SK-N-MC (cell line): ENCODE results near the gene ERFL.

ENCODE experiments used
- DNase-seq: peaks from one replicate; pipeline ENCODE4 v3.0.0-alpha.2; 2011; ENCODE audit warnings: low read depth, low spot score
- H3K27ac ChIP-seq: fragments of 200-600 bp; sonication (generic); 2 replicates; pipeline ENCODE4 v1.5.1; 2016; ENCODE audit warnings: mixed run types
- H3K36me3 ChIP-seq: fragments of 200-600 bp; sonication (generic); 2 replicates; pipeline ENCODE4 v1.6.1; 2017; ENCODE audit warnings: antibody characterized with exemption, low read length, mixed read lengths; ENCODE audit not compliant: insufficient read depth
- H3K4me3 ChIP-seq: fragments of 200-600 bp; sonication (generic); 2 replicates; pipeline ENCODE4 v1.5.1; 2016
- H3K9ac ChIP-seq: fragments of 200-600 bp; sonication (generic); 2 replicates; pipeline ENCODE4 v1.8.0; 2017; ENCODE audit warnings: mixed run types, mixed read lengths; ENCODE audit not compliant: insufficient read length
- H3K9me3 ChIP-seq: fragments of 200-600 bp; sonication (generic); 2 replicates; pipeline ENCODE4 v1.6.1; 2017; ENCODE audit warnings: low read depth, mild to moderate bottlenecking, antibody characterized with exemption, low read length, moderate library complexity, mixed read lengths
- EZH2 ChIP-seq: fragments of 200-600 bp; sonication (generic); IDR thresholded peaks from one replicate; pipeline ENCODE4 v1.6.1; 2017; ENCODE audit warnings: antibody characterized with exemption
- FOXP2 ChIP-seq: optimal IDR thresholded peaks from 2 replicates; pipeline ENCODE3; 2011; ENCODE audit warnings: mild to moderate bottlenecking, moderate library complexity; ENCODE audit not compliant: insufficient read depth; ENCODE audit errors: extremely low read length, control extremely low read depth
- POLR2AphosphoS5 ChIP-seq: IDR thresholded peaks from 2 replicates; pipeline ENCODE4 v1.6.1; 2012; ENCODE audit warnings: mild to moderate bottlenecking, low read depth, low read length, borderline replicate concordance

The ERFL gene

DNA sequence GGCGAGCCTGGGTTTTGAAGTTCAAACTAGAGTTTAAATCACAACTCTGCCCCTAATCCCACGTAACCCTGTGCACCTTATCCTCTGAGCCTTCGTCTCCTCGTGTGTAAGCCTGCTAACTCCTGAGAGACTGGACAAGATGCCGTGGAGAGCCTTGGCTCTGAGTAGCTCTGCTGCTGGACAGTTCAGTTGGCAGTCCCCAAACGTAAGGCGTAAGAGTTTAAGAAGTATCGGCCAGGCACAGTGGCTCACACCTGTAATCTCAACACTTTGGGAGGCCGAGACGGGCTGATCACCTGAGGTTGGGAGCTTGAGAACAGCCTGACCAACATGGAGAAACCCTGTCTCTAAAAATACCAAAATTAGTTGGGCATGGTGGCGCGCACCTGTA, 55.9 kb downstream of the ERFL start:
- no peak for DNase-seq
- Histone ChIP-seq H3K9me3 (no peaks in the 10 kb centered on the region), H3K27ac (peak overlapping the region; percentile 76), H3K4me3 (no peak overlapping the region), H3K36me3 (peaks cover 45% of the 10 kb centered on the region), H3K9ac (no peak overlapping the region)
- TF ChIP-seq EZH2 (no peak), POLR2AphosphoS5 (peak; percentile 66)

DNA sequence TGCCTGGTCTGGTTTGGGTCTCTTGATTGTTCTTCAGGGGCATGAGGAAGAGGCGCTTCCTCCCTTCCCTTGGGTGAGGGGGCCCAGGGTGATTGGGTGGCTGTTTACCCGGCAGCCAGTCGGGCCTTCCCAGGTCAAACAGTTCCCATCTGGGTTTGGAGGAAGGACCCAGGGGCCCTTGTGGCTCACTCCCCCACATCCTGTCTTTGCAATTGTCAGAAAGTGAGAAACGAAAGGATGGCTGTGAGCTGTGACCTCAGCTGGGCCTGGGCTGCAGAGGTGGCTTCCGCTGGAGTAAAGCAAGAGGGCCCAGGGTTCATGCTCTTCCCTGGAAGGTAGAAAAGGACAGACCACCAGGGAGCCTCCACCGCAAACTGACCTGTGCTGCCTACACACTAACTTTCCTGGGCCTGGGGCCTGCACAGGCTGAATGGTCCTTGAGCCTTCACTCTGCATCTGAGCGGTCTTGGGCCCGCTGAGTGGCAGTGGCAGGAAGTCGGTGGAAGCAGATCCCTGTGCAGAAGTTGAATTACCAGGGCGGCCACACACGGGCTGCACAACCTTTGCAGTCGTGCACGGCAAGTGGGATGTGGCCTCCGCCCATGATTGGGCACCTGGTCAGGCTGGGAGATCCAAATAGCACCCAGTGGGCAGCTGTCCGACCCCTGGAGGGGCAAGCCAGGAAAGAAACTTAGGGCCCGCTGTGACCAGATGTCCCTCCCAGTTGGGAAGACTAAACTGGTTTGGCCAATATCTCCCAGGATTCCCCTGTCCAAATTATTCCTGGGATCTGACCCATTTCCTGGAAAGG, 56.5 kb downstream of the ERFL start:
- DNase-seq = no peak
- H3K4me3 ChIP-seq = no peak overlapping the region
- H3K9ac ChIP-seq = no peak overlapping the region
- H3K36me3 ChIP-seq = peaks cover 51% of the 10 kb centered on the region
- TF ChIP-seq POLR2AphosphoS5 = no peak
- TF ChIP-seq EZH2 = no peak
- TF ChIP-seq FOXP2 = no peak
- H3K27ac ChIP-seq = peak overlapping the region; percentile 76
- H3K9me3 ChIP-seq = no peaks in the 10 kb centered on the region

DNA sequence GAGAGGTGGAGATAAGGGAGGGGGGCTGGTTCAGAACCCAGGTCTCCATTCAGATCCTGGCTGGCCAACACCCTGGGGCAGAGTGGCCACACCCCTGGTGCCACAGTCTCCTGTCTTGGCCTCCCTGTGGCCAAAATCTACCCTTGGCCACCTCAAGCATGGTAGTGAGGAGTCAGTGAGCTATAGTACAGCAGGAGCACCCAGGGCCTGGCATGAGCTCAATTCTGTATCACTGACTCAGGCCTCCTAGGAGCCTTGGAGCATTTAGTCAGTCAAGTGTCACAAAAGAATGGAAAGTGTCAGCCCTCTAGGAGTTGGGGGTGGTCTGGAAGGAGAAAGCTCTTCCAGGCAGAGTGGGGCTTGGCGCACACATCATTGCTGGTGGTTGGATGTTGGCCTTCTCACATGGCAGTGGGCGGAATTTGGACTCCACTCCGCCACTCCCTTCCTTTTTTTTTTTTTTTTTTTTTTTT, 57.8 kb downstream of the ERFL start:
- Histone ChIP-seq H3K9me3 (no peaks in the 10 kb centered on the region), H3K36me3 (peaks cover 60% of the 10 kb centered on the region), H3K27ac (0 out of 2 replicates have a peak overlapping the region, but pooled peaks have one; percentile 42), H3K4me3 (no peak overlapping the region), H3K9ac (no peak overlapping the region)
- DNase-seq = no peak
- TF ChIP-seq FOXP2 (no peak), POLR2AphosphoS5 (no peak), EZH2 (no peak)

DNA sequence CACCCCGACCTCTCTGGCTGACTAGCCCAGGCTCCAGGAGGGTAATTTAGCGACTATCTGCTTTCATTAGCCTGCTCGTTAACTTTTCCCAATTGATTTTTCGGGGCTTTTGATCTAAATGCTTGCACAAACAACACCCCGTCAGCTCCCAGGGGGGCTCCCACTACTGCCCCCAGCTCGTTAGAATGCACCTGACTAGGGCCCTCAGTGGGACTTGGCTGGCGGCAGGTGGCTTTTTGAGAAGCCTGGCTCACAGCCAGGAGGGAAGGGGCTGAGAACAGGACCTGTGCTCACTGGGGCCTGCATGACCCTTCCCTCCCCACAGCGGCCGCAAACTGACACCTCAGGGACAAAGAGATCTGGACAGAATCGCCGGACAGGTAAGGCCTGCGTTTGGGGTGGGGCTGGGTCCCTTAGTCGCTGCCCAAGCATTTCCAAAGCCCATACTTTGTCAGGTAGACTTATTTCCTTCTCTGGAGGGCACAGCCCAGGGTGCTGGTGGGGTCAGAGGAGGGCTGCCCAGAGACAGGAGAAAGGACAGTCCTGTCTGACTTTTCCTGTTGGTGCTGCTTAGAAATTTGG, 58.8 kb downstream of the ERFL start:
- Histone ChIP-seq H3K9ac (no peak overlapping the region), H3K36me3 (peaks cover 70% of the 10 kb centered on the region), H3K27ac (peak overlapping the region; percentile 78; the same call in 1 of the 2 replicates), H3K4me3 (no peak overlapping the region), H3K9me3 (no peaks in the 10 kb centered on the region)
- TF ChIP-seq FOXP2 (no peak), POLR2AphosphoS5 (no peak; the same call in 1 of the 2 replicates), EZH2 (no peak)
- DNase-seq = no peak

DNA sequence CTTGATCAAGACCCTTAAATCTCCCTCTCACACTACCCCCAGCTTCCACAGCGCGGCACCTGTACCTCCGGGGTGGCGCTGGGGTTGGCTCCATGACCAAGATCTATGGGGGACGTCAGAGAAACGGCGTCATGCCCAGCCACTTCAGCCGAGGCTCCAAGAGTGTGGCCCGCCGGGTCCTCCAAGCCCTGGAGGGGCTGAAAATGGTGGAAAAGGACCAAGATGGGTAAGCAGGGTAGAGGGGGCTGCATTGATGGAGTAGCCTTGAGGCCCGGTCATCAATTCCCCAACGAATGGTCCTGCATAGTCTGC, 59.3 kb downstream of the ERFL start:
- Histone ChIP-seq H3K9ac (no peak overlapping the region), H3K4me3 (no peak overlapping the region), H3K36me3 (peaks cover 75% of the 10 kb centered on the region), H3K9me3 (no peaks in the 10 kb centered on the region), H3K27ac (peak overlapping the region; percentile 78; the same call in 1 of the 2 replicates)
- no peak for DNase-seq
- TF ChIP-seq POLR2AphosphoS5 (no peak), FOXP2 (no peak), EZH2 (no peak)

DNA sequence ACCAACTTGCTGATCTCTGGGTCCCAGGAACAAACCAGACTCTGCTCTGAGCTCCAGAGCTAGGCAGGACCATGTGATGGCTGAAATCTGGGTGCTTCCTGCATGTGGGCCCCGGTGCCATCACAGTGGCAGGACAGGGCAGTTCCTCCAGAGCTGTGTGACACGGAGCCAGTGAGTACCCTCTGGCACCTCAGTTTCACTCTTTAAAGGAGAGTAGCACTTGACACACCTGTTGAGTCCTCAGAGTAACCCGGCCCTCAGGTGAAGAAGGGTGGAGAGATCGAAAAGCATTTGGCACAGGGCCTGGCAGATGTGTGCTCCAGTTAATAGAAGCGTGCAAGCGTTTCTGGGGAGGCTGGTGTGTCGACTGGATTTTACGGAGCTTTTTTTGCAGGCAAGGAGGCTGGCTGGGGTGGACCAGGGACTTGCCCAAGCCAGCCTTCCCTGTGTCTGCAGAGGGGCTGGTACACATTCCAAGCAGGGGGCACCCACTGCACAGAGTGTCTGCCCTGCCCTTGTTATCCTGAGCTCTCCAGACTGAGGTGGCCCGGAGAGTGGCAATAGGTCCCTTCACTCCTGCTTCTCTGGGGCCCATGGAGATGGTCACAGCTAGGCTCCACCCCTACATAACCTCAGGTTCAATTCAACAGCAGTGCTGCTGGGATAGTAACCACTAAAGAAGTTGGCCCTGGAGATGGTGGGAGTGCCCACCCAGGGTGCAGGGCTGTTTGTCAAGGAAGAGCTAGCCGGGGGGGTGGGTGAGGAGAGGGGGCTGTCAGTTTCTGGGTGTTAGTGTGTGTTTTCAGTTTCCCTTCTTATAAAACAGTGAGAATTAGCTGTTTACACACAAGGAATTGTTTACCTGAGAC, 59.9 kb downstream of the ERFL start:
- Histone ChIP-seq H3K9ac (no peak overlapping the region), H3K9me3 (no peaks in the 10 kb centered on the region), H3K27ac (peak overlapping the region; percentile 78), H3K36me3 (peaks cover 81% of the 10 kb centered on the region), H3K4me3 (no peak overlapping the region)
- no peak for DNase-seq
- TF ChIP-seq POLR2AphosphoS5 (no peak), EZH2 (no peak), FOXP2 (no peak)

DNA sequence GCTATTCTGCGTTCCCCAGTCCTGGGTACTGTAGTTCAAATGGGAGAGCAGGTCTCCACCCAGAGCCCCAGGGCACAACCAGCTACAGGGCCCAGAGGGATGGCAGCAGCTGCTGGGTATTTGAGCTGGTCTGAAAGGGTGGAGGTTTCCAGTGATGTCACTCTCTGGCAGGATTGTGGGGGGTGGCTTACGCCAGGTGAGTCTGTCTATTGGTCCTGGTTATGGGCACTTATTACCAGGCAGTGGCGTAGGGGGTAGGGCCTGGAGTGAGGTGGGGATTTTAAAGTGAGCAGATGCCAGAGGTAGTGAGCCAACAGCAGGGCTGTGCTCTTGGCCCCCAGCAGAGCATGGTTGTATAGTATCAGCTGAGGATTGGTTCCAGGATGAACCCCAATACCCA, 62.0 kb downstream of the ERFL start:
- DNase-seq = no peak
- Histone ChIP-seq H3K4me3 (no peak overlapping the region), H3K36me3 (peaks cover 94% of the 10 kb centered on the region), H3K9ac (no peak overlapping the region), H3K9me3 (no peaks in the 10 kb centered on the region), H3K27ac (peak overlapping the region; percentile 60)
- TF ChIP-seq EZH2 (no peak), FOXP2 (no peak), POLR2AphosphoS5 (no peak)

DNA sequence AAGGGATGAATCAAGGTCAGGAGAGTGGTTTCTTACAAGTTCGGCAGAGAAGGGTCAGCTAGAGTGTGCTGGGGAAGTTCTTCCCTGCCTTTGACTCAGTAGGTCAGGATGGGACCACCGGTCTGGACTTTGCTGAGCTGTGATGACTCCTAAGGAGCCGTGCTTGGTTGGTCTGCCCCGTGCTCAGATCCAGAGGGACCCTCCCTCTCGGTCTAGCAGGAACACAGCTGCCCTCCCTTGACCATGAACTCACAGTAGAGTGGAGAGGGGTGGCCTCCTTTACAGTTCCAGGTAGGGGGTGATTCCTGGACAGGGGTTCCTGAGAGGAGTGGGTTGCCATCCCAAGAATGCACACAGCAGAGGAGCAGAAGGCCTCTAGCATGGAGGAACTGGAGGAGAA, 63.9 kb downstream of the ERFL start:
- DNase-seq = no peak
- Histone ChIP-seq H3K9ac (peak overlapping the region; percentile 32), H3K4me3 (no peak overlapping the region), H3K27ac (peak overlapping the region; percentile 97), H3K9me3 (no peaks in the 10 kb centered on the region), H3K36me3 (peaks cover 86% of the 10 kb centered on the region)
- TF ChIP-seq POLR2AphosphoS5 = peak; percentile 14; the same call in 1 of the 2 replicates
- TF ChIP-seq EZH2 = no peak
- TF ChIP-seq FOXP2 = no peak
